HG02981 (cell line): ENCODE results near the gene MESP2.
"Not testable (repeated sequence)": the region's sequence is repeated elsewhere in the genome, so short reads cannot be mapped to it uniquely, and the experiment has no call there.

Experiments used
- ATAC-seq: cut with Tn5 transposase; IDR thresholded peaks from one replicate; pipeline ENCODE4 v1.9.1; 2021; ENCODE audit warnings: mild to moderate bottlenecking, moderate library complexity; ENCODE audit not compliant: unreplicated experiment

Gene MESP2

DNA sequence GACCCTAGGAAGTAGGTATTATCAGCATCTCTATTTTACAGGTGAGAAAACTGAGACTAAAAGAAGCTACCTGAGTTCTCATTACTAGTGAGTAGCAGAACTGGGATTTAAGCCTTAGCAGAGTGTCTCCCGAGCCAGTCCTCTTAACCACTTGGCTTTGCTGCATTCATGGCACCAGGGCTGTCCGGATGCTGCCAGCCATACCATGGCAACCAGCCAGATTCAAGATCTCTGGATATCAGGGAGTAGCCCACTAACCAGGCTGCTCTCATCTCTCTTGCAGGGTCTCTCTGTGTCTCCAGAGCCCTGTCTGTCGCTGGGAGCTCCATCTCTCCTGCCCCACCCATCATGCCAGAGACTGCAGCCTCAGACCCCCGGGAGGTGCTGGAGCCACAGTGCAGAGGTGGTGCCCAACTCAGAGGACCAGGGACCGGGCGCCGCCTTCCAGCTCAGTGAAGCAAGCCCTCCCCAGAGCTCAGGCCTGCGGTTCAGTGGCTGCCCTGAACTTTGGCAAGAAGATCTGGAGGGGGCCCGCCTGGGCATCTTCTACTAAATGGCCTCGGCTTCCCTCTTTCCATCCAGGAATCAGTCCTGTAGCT, 1.7 kb downstream of the MESP2 start:
- no peak for ATAC-seq

DNA sequence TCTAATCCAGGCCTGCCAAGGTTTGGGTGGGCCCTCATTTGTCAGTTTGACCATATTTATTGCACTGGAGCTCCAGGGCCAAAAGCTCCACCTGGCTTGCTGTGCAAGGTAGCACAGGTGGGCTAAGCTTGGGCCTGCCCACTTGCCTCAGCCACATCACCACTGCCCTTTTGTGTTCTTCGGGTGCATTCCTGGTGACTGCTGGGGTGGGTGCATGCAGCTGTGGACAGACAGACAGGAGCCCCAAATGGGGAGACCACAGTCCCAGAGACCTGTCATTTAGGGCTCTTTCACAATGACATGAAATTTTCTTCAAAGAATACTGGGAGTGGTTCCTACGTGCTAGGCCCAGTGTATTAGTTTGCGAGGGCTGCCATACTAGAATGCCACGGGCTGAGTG, 2.7 kb downstream of the MESP2 start:
- no peak for ATAC-seq

DNA sequence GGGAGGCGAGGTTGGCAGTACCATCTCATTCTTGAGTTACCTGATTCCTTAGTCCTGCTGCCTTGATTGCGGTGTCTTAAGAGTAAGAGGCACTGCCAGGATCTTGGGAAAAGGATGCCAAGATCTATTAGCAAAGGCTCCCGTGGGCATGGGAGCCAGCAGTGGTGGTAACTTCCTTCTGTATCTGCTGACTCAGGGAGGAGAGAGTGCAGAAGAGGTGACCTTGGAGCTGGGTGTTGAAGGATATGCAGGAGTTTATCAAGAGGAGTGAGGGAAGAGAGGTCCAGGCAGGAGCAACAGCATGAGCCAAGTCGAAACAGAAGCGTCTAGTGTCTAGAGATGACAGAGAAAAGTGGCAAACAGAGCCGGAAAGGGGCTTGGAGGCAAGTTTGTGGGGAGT, 4.5 kb downstream of the MESP2 start:
- ATAC-seq, result no peak

DNA sequence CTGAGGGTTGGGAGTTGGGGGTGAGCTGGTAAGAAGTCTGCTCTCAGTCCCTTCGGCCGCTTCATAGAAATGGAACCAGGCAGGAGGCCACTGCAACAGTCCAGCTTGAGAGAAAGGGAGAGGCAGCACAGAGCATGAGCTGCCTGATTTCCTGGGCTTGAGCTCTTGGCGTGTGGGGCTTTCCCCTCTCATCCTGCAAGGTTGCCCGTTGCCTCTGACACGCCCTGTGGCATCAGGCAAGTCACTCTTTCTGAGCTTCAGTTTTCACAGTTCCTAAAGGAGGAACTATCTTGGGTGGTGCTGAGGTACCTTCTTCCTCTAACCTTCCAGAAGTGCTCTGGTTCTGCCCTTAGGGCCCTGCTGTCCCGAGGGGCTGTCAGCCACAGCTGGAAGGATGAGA, 4.9 kb downstream of the MESP2 start:
- no peak for ATAC-seq

DNA sequence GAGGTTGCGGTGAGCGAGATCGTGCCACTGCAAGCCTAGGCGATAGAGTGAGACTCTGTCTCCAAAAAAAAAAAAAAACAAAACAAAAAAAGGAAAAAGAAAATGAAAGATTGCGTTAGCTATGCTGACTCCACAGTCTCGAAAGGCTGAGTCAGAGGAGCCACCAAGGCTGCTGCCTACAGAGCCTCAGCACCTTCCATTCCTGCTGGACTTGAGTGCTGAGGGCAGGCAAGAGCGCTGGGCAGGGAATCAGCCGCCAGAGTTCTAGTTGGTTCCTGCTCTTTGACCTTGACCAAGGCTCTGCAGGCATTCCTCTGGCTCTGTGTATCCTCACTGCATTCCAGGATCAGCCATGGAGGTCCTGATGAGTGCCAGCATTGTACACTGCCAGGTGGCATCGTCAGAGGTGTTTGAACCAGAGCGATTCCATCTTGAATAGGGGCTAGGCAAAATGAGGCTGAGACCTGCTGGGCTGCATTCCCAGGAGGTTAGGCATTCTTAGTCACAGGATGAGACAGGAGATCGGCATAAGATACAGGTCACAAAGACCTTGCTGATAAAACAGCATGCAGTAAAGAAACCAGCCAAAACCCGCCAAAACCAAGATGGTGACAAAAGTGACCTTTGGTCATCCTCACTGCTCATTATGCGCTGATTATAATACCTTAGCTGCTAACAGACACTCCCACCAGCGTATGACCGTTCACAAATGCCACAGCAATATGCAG, 5.9 kb downstream of the MESP2 start:
- no peak for ATAC-seq

DNA sequence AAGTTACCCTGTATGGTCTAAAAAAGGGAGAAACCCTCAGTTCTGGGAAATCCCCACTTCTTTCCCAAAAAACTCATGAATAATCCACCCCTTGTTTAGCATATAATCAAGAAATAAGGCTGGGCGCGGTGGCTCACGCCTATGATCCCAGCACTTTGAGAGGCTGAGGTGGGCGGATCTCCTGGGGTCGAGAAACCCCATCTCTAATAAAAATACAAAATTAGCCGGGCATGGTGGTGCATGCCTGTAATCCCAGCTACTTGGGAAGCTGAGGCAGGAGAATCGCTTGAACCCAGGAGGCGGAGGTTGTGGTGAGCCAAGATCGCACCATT, 6.5 kb downstream of the MESP2 start:
- not testable (repeated sequence) for ATAC-seq

DNA sequence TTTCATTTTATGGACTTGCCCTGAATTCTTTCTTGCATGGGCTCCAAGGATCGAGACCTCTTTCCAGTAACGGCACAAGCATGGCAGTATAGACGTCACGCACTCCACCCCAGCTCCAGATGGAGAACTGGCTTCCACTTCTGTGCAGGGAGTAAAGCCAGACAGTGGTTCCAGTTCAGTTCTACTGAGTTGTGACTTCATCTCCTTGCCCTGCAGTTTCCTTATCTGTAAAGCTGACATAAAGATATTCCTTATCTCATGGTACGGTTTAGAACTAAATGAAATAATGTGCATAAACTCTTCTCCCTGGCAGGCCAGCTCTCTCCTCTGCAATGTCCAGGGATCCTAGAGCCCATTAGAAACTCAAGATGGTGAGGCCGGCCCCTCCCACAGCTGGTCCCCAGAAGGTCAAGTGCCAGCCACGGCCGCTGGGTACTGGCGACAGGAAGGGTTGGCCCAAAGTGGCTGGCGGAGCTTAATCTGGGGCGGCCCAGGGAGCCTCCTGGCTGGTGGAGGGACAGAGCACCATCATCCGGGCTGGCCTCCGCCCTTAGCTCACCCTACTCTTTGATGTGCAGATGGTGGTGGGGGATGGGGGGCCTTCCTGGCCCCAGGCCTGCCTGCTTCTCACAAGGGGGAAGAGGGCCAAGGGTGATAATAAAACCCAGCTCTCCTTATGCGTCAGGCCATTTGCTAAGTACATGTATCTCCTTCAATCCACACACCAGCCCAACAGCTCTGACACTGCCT, 7.2 kb downstream of the MESP2 start:
- no peak for ATAC-seq

DNA sequence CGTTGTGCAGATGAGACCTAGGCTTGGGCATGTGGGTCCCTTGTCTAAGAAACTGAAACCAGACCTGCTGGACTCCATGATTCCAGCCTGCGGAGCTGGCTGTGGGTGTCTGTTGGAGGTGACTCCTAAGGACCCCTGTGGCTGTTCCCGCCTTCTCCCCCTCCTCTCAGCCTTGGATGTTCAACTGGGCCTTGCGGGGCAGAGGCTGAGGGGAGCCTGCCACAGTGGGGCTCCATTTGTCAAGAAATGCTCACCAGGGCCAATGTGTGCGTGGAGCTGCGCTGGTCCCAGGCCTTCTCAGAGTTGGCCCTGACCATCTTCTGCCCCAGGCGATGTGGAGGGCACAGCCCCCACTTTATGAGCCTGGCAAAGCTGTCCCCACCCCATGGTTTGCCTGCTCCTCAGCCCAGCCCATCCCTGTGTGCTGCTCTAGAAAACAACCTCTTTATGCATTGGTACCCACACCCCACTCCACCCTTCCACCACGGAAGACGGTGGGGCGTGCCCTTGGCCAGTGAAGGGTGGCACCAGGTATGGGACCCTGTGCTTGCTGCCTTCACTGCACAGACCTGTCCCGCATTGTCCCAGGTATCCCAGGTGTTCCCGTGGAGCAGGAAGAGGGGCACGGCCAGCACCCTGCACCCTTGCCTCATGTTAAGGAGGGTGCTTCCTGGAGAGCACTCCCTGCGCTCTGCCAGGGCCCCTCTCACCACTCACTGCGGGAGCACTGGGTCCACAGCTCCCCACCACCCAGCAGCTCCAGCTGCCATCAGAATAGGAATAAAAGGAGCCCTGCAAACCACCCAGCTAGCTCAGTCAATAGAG, 7.9 kb downstream of the MESP2 start:
- no peak for ATAC-seq

DNA sequence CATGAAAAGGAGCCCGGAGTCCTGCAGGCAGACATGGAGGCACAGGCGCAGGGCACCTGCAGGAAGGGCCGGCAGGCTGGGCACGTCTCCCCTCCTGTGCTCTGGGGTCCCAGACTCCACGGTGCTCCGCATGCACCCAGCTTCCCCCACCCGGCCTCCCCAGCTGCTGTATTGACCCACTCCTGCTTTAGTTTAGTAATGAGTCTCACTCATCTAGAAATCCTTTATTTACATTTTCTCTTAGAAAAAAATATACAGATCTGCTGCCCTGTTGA, 8.5 kb downstream of the MESP2 start:
- ATAC-seq, result no peak

DNA sequence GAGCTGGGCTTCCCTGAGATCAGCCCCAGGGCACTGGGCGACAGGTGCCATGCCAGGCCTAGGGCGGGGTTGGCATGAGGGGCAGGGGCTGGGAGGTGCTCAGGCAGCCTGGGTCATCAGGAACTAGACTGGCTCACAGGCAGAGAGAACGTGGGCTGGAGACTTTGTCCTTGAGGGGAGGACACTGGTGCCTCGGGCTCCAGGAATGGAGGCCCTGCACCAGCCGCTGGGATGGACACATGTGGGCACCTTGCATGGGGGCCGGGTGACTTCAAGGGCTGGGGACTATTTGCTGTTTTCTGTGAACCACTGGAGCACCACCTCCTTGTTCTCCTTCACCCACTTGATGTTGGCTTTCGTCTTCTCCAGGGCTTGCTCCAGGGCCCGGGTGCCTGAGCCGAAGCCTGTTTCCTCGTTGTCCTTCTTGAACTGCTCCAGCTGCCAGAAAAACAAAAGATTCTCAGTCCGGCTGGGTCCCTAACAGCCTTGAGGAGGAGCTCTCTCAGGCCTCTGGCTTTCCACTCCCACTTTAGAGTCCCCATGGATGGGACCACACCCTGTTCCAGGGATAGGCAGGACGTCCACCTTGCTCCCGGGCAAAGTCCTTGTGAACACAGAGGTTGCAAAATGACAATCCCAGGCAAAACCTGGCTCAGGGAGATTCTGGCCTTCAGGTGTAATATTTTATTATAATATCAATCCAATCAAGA, 9.1 kb downstream of the MESP2 start:
- ATAC-seq, result no peak

DNA sequence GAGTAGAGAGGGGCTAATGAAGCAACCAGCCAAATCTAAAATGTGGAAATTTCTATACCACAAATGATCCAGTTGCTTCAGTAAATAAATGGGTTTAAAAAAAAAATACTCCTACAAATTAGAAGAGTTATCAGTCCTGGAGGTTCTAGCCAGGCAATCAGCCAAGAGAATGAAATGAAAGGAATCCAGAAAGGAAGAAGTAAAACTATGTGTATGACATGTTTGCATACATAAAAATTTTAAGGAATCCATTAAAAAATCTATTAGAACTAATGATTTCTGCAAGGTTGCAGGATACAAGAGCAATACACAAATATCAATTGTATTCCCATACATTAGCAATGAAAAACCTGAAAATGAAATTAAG, 9.6 kb downstream of the MESP2 start:
- ATAC-seq, result no peak

DNA sequence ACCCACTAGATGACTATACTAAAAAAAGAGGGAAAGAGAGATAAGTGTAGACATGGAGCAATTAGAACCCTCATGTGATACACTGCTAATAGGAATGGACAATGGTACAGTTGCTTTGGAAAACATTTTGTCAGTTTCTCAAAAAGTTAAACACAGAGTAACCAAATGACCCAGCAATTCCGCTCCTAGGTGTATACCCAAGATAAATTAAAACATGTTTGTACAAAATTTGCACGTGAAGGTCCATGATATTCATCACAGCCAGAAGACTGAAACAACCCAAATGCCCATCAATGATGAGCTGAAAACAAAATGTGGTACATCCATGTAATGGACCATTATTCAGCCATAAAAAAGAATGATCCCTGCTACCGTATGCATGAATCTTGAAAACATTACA, 11.8 kb downstream of the MESP2 start:
- no peak for ATAC-seq

DNA sequence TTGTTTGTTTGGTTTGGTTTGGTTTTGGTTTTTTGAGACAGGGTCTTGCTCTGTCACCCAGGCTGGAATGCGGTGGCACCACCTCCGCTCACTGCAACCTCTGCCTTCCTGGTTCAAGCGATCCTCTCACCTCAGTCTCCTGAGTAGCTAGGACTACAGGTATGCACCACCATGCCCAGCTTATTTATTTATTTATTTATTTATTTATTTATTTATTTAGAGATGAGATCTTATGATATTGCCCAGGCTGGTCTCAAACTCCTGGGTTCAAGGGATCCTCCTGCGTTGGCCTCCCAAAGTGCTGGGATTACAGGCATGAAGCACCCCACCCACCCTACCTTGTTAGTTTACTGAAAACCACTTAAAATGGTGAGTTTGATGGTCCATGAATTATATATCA, 12.5 kb downstream of the MESP2 start:
- not testable (repeated sequence) for ATAC-seq

DNA sequence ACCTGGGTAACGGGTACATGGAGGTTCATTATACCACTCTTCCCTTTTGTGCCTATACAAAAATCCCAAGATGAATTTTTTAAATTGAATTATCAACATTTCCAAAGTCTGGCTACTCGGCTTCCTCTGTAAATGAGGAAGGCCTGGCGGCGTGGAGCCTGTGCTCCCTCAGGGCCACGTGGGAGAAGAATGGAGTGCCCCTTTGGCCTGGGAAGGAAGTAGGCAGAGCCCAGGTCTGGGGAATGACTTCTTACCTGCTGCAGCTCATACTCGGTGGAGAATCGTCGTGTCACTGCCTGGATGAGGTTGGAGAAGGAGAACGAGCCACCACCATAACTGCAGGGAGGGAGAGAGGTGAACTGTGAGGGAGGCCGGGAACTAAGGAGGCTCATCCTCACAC, 14.1 kb downstream of the MESP2 start:
- ATAC-seq, result no peak

DNA sequence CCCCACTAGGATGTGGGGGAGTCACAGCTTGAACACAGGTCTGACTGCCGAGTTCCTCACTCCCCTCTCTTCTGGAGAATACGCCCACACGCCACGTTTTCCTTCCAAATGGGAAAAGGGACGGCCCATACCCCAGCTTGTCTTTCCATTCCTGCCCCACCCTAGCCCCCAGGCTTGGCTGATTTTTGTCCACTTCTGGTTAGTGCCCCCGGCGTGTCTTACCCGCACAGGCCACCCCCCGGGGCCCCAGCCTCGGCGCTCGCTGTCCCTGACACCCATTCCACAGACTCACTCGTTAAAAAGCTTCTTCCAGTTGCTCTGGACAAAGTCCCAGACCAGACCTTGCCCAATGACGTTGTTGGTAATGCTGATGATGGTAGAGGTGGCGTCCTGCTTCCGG, 14.5 kb downstream of the MESP2 start:
- ATAC-seq, result no peak

DNA sequence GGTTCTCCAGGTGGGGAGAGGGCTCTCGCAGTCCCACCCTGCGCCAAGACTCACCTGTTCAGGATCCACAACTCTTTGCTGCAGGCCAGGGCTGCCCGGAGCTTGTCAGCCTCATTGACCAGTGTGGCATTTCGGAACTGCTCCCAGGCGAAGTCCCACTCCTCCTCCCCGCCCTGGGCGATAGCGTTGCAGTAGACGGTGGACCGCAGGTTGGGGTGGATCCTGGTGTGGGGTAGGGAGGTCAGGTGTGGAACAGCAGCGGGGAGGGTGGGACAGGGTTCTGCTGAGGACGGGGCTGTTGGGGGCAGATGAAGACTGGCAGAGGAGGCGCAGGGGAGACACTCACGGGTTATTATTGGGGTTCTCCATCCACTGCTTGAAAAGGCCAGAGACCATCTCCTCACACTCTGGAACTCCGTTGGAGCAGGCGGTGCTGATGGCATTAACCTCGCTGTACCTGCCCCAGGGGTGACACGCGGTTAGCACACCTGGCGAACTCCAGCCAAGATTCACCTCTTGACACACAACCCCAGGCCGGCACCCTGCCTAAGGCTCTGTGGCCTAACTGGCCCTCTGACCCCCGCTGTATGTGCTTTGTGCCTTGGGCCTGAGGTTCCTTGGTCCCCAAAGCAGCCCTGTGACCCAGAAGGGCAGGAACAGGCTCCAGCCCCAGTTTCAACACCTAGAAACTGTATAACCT, 16.1 kb downstream of the MESP2 start:
- no peak for ATAC-seq

DNA sequence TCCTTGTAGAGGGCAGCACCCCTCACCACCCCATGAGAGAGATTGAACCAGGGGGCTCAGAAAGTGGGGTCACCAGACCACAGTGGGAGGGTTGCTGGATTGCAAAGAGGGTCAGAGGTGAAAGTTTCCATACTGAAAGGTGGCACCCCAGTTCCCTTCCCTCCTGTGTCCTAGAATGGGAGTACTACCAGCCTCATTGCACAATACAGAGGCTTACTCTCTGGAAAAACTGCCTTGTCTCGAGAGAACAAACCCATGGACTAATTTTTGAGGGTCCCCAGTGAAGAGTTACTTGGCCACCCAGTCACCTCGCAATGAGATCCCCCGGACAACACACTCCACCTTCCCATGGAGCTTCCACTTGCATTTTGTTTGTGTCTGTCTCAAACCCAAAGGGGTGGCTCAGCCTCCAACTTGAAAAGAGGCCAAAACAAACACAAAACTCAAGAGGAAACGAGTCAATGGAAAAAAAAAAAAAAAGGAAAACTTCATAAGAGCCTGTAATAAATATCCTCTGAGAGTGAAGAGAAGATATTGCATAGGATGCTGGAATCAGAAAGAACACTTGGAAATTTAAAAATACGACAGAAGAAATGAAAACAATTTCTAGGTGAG, 18.6 kb downstream of the MESP2 start:
- ATAC-seq, result no peak

DNA sequence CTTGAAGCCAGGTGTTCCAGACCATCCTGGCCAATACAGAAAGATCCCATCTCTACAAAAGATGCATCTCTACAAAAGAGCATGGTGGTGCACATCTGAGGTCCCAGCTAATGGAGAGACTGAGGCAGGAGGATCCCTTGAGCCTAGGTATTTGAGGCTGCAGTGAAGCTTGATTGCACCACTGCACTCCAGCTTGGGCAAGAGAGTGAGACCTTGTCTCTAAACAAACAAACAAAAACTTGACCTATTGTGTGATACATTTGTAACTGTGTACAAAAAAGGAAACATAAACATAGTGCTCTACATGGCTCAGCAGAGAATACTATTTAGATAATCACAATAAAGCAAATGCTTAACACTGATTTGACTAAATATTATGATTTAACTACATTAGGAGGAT, 19.9 kb downstream of the MESP2 start:
- ATAC-seq, result no peak

DNA sequence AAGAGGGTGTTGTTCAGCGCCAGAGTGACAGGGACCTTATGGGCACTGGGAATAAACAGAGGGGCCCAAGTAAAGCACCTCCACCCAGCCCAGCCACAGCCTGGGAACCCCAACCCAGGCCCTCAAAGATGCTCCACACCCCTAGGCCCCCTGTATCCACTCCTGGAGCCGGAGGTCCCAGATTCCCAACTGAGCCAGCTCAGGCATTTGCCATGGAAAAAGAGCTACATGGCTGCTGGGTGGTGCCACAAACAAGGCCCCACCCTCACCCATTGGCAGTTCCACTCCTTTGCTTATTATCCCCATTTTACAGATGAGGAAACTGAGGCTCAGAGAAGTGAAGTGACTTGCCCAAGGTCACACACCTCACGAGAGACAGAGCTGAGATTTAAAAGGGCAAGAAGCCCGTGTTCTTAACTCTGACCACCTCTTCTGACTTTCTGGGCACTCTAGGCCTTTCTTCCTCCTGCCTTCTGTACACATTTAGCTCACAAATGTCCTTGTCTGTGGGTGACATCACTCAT, 21.6 kb downstream of the MESP2 start:
- no peak for ATAC-seq
